Measurements from ENCODE around the gene ADGRB2.
A peak's percentile ranks its signal among the peaks of the same experiment; 100 is the strongest.

ADGRB2 gene

DNA sequence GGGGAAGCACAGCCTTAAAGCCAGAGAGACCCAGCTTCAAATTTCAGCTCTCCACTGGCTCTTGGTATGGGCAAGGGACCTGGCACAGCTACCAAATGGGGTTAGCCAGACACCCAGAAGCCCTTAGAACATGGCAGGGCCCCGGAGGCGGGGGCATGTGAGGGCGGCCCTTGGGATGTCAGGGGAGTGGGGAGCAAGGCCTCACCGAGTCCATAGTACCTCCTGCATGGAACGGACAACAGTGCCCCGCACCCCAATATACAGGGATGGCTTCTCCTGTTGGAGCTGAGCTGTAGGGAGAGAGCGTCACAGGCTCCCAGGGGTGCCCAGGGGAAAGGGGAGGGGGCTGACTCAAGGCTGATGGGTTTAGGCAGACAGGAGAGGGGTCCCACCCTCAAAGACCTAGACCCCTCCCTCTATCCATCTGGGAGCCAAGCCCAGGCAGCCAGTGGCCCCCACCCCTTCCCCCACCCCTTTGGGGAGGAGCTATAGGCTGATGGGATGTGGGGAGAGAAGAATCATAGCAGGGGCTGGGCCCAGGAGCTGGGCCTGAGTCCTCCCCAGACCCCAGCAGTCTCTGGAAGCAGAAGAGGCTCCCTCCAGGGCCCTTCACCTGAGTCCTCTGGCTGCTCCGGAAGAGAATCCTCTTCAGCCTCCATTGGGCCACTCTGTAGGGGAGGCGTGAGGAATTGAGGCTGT, 35.2 kb upstream of the ADGRB2 start:
- no peak overlapping the region for H2AFZ ChIP-seq (ENCODE audit: insufficient read depth, low read length, poor library complexity)
- H3K14ac ChIP-seq (ENCODE audit: low read length): no peak overlapping the region
- no peak overlapping the region for H4K91ac ChIP-seq (ENCODE audit: low read depth, low read length)
- no peak overlapping the region for H2BK12ac ChIP-seq (ENCODE audit: low read length)
- no CpG with 5 or more reads among the region's 9 CpGs for WGBS (ENCODE audit: extremely low coverage, insufficient coverage, insufficient read length)
- no peaks in the 10 kb centered on the region for H3K9me3 ChIP-seq (ENCODE audit: insufficient read depth, low read depth, low read length)
- H3K79me1 ChIP-seq (ENCODE audit: low read length): peaks cover 5% of the 10 kb centered on the region
- no peak overlapping the region for H3K4me2 ChIP-seq (ENCODE audit: low read length)
- H3K36me3 ChIP-seq (ENCODE audit: control insufficient read depth in 1 of 2, insufficient read depth in 2 of 2, low read length in 2 of 2): no peaks in the 10 kb centered on the region
- H3K4ac ChIP-seq (ENCODE audit: low read depth, low read length): no peak overlapping the region
- H3K18ac ChIP-seq (ENCODE audit: low read length): no peak overlapping the region
- H3K27ac ChIP-seq (ENCODE audit: low read depth, low read length): no peak overlapping the region
- no peaks in the 10 kb centered on the region for H3K27me3 ChIP-seq (ENCODE audit: insufficient read depth, low read length)
- H3K23ac ChIP-seq (ENCODE audit: low read length): no peak overlapping the region
- no peak overlapping the region for H2AK5ac ChIP-seq (ENCODE audit: low read length)
- no peak overlapping the region for H3K4me3 ChIP-seq (ENCODE audit: low read depth, low read length)
- no peak overlapping the region for H2BK5ac ChIP-seq (ENCODE audit: low read depth, low read length, poor library complexity)
- no peak overlapping the region for H3K9ac ChIP-seq (ENCODE audit: low read length)
- H3K79me2 ChIP-seq (ENCODE audit: control insufficient read depth, insufficient read depth, low read length, poor library complexity): no peaks in the 10 kb centered on the region
- H2BK120ac ChIP-seq (ENCODE audit: insufficient read depth, low read length, poor library complexity): no peak overlapping the region
- H4K12ac ChIP-seq (ENCODE audit: low read depth, low read length): no peak overlapping the region
- DNase-seq: no peak
- H3K4me1 ChIP-seq (ENCODE audit: control insufficient read depth in 1 of 2, insufficient read depth in 2 of 2, low read length in 2 of 2): peaks cover 4 to 13% of the 10 kb centered on the region in 2 experiments
- H4K8ac ChIP-seq (ENCODE audit: low read depth, low read length): no peak overlapping the region

DNA sequence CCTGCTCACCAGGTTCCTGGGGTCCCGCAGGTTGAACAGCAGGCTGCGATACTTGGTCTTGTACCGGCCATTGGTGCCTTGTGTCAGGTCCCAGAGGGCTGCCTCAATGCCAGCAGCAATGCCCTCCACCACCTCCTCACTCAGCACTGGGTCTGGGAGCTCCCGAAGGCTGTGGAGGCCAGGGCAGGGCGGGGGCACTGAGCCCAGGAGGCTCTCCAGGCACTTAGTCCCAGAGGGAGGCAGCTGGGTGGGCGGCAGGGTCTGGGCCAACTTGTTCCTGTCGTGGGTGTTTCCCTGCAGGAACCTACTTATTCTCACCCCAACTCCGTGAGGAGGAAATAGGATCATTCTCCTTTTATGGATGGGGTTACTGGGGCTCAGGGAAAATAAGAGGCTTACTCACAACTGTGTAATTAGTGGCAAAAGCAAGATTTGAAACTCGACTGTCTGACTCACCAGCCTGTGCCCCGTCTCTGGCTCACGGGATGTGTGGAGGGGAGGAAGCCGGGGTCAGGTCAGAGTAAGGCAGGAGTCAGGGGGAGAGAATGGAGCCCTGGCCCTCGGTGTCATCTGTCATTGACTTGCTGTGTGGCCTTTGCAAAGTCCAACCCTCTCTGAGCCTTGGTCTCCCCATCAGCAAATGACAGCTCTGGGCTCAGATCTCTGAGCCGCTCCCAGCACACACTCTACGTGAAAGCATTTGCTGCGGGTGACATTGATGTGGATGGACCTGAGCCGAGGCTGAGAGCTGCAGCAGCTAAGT, 34.5 kb upstream of the ADGRB2 start:
- H3K79me1 ChIP-seq (ENCODE audit: low read length): peaks cover 5% of the 10 kb centered on the region
- H3K4me1 ChIP-seq (ENCODE audit: control insufficient read depth in 1 of 2, insufficient read depth in 2 of 2, low read length in 2 of 2): peaks cover 4 to 13% of the 10 kb centered on the region in 2 experiments
- no CpG with 5 or more reads among the region's 17 CpGs for WGBS (ENCODE audit: extremely low coverage, insufficient coverage, insufficient read length)

DNA sequence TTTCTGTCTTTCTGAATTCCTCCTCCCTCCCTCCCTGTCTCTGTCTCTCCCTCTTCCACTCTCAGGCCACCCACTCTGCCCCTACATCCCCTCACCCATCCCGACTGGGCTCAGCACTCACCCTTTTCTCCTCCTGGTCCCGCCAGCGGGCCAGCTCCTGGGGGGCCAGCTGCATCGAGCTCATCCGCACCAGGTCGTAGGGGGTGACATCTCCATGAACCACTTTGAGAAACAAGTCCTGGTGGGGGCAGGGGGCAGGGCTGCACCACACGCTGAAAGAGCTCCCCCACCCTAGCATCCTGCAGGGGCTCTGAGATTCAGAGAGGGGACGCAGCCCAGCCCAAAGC, 33.9 kb upstream of the ADGRB2 start:
- H3K9ac ChIP-seq (ENCODE audit: low read length): no peak overlapping the region

More for the DNA sequence above, 34.5 kb upstream of the ADGRB2 start:
- Histone ChIP-seq H4K91ac (ENCODE audit: low read depth, low read length) (peak overlapping the region; percentile 12), H2BK12ac (ENCODE audit: low read length) (no peak overlapping the region), H3K27me3 (ENCODE audit: insufficient read depth, low read length) (no peaks in the 10 kb centered on the region), H3K4ac (ENCODE audit: low read depth, low read length) (no peak overlapping the region), H2AK5ac (ENCODE audit: low read length) (no peak overlapping the region), H2BK5ac (ENCODE audit: low read depth, low read length, poor library complexity) (no peak overlapping the region), H3K14ac (ENCODE audit: low read length) (no peak overlapping the region), H3K9ac (ENCODE audit: low read length) (no peak overlapping the region), H3K27ac (ENCODE audit: low read depth, low read length) (no peak overlapping the region), H3K36me3 (ENCODE audit: control insufficient read depth in 1 of 2, insufficient read depth in 2 of 2, low read length in 2 of 2) (no peaks in the 10 kb centered on the region), H3K18ac (ENCODE audit: low read length) (no peak overlapping the region), H4K12ac (ENCODE audit: low read depth, low read length) (no peak overlapping the region), H3K79me2 (ENCODE audit: control insufficient read depth, insufficient read depth, low read length, poor library complexity) (no peaks in the 10 kb centered on the region), H4K8ac (ENCODE audit: low read depth, low read length) (no peak overlapping the region), H3K4me2 (ENCODE audit: low read length) (peak overlapping the region; percentile 20), H3K23ac (ENCODE audit: low read length) (no peak overlapping the region), H3K4me3 (ENCODE audit: low read depth, low read length) (no peak overlapping the region), H3K9me3 (ENCODE audit: insufficient read depth, low read depth, low read length) (no peaks in the 10 kb centered on the region), H2AFZ (ENCODE audit: insufficient read depth, low read length, poor library complexity) (no peak overlapping the region), H2BK120ac (ENCODE audit: insufficient read depth, low read length, poor library complexity) (no peak overlapping the region)
- peak in 1 of 2 donors; percentile 14 for DNase-seq

DNA sequence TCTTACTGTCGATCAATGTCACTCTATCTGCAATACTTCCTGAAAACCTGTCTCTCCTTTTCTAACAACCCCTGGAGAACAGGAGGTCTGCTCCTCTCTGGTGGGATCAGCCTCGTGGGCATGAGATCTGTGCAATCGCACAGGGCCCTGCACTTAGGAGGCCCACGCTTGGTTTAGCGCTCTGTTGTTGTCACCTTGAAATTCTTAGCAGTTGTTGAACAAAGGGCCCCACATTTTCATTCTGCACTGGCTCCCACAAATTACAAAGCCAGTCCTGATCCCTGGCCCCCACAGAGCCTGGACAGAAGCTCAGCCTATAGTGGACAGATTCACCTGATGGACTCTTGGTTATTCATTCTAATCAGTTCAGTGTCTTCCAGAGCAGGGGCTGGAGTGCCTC, 33.1 kb upstream of the ADGRB2 start:
- no CpG with 5 or more reads among the region's 5 CpGs for WGBS (ENCODE audit: extremely low coverage, insufficient coverage, insufficient read length)
- Histone ChIP-seq H3K4me3 (ENCODE audit: low read depth, low read length) (no peak overlapping the region), H3K27ac (ENCODE audit: low read depth, low read length) (no peak overlapping the region), H2BK120ac (ENCODE audit: insufficient read depth, low read length, poor library complexity) (no peak overlapping the region), H3K4me2 (ENCODE audit: low read length) (no peak overlapping the region), H3K27me3 (ENCODE audit: insufficient read depth, low read length) (no peaks in the 10 kb centered on the region), H2BK12ac (ENCODE audit: low read length) (no peak overlapping the region), H3K36me3 (ENCODE audit: control insufficient read depth in 1 of 2, insufficient read depth in 2 of 2, low read length in 2 of 2) (no peaks in the 10 kb centered on the region), H3K14ac (ENCODE audit: low read length) (no peak overlapping the region), H3K79me2 (ENCODE audit: control insufficient read depth, insufficient read depth, low read length, poor library complexity) (no peaks in the 10 kb centered on the region), H3K9me3 (ENCODE audit: insufficient read depth, low read depth, low read length) (no peaks in the 10 kb centered on the region), H3K79me1 (ENCODE audit: low read length) (peaks cover 5% of the 10 kb centered on the region), H2BK5ac (ENCODE audit: low read depth, low read length, poor library complexity) (no peak overlapping the region), H3K9ac (ENCODE audit: low read length) (no peak overlapping the region), H3K23ac (ENCODE audit: low read length) (no peak overlapping the region), H3K18ac (ENCODE audit: low read length) (no peak overlapping the region), H2AK5ac (ENCODE audit: low read length) (no peak overlapping the region), H3K4ac (ENCODE audit: low read depth, low read length) (no peak overlapping the region), H4K12ac (ENCODE audit: low read depth, low read length) (no peak overlapping the region), H4K91ac (ENCODE audit: low read depth, low read length) (no peak overlapping the region), H4K8ac (ENCODE audit: low read depth, low read length) (no peak overlapping the region), H3K4me1 (ENCODE audit: control insufficient read depth in 1 of 2, insufficient read depth in 2 of 2, low read length in 2 of 2) (peaks cover 4 to 13% of the 10 kb centered on the region in 2 experiments), H2AFZ (ENCODE audit: insufficient read depth, low read length, poor library complexity) (no peak overlapping the region)
- no peak for DNase-seq

More for the DNA sequence above, 33.9 kb upstream of the ADGRB2 start:
- no peaks in the 10 kb centered on the region for H3K79me2 ChIP-seq (ENCODE audit: control insufficient read depth, insufficient read depth, low read length, poor library complexity)
- H4K91ac ChIP-seq (ENCODE audit: low read depth, low read length): no peak overlapping the region
- no peaks in the 10 kb centered on the region for H3K36me3 ChIP-seq (ENCODE audit: control insufficient read depth in 1 of 2, insufficient read depth in 2 of 2, low read length in 2 of 2)
- peak overlapping the region; percentile 1 for H3K14ac ChIP-seq (ENCODE audit: low read length)
- H3K27ac ChIP-seq (ENCODE audit: low read depth, low read length): no peak overlapping the region
- no peak overlapping the region for H4K8ac ChIP-seq (ENCODE audit: low read depth, low read length)
- no peaks in the 10 kb centered on the region for H3K9me3 ChIP-seq (ENCODE audit: insufficient read depth, low read depth, low read length)
- no peak overlapping the region for H3K23ac ChIP-seq (ENCODE audit: low read length)
- no peak overlapping the region for H4K12ac ChIP-seq (ENCODE audit: low read depth, low read length)
- no peak overlapping the region for H2BK12ac ChIP-seq (ENCODE audit: low read length)
- peaks cover 4 to 13% of the 10 kb centered on the region in 2 experiments for H3K4me1 ChIP-seq (ENCODE audit: control insufficient read depth in 1 of 2, insufficient read depth in 2 of 2, low read length in 2 of 2)
- H3K4ac ChIP-seq (ENCODE audit: low read depth, low read length): no peak overlapping the region
- no peak overlapping the region for H2AFZ ChIP-seq (ENCODE audit: insufficient read depth, low read length, poor library complexity)
- H3K4me2 ChIP-seq (ENCODE audit: low read length): peak overlapping the region; percentile 20
- H3K4me3 ChIP-seq (ENCODE audit: low read depth, low read length): no peak overlapping the region
- H3K79me1 ChIP-seq (ENCODE audit: low read length): peaks cover 5% of the 10 kb centered on the region
- no peak overlapping the region for H2BK5ac ChIP-seq (ENCODE audit: low read depth, low read length, poor library complexity)
- H3K27me3 ChIP-seq (ENCODE audit: insufficient read depth, low read length): no peaks in the 10 kb centered on the region
- WGBS (ENCODE audit: extremely low coverage, insufficient coverage, insufficient read length): no CpG with 5 or more reads among the region's 8 CpGs
- no peak overlapping the region for H2AK5ac ChIP-seq (ENCODE audit: low read length)
- no peak overlapping the region for H3K18ac ChIP-seq (ENCODE audit: low read length)
- no peak for DNase-seq
- H2BK120ac ChIP-seq (ENCODE audit: insufficient read depth, low read length, poor library complexity): no peak overlapping the region
